Peyer's patch (tissue), 4 donors: ENCODE measurements around the gene TSG101.

Experiments
- POLR2A ChIP-seq, 2 donors: fragments of 450-650 bp; IDR thresholded peaks; one replicate each; pipeline ENCODE4 v1.5.1; 2017; ENCODE audit warnings: antibody characterized with exemption in 2 of 2, mild to moderate bottlenecking in 2 of 2, moderate library complexity in 2 of 2
- TF ChIP-seq, protein P1 (sequence below), 6 experiments: fragments of 450-650 bp in 4 of 6; fragments of 200-600 bp in 2 of 6; sonication (generic) in 1 of 6; IDR thresholded peaks; one replicate each; pipeline ENCODE4 v1.5.1; 2017 to 2019; ENCODE audit warnings: antibody characterized with exemption in 6 of 6, mild to moderate bottlenecking in 3 of 6, moderate library complexity in 1 of 6

DNA sequence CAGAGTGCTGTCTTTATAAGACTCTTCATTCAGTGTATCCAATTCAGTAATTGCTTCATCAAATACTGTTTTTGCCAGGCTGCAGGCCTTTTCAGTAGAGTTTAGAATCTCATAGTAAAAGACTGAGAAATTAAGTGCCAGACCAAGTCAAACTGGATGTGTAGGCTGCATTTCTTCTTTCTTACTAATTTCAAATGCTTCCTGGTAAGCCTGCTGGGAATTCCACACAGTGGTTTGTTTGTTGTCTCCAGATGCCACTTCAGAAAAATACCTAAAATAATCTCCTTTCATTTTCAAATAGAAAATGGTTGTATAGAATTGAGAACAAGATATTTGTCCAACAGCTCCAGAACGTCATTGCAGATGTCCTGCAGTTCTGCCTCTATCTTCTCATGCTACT lies 36.4 kb downstream of the TSG101 start:
- TF ChIP-seq, protein P1, sequence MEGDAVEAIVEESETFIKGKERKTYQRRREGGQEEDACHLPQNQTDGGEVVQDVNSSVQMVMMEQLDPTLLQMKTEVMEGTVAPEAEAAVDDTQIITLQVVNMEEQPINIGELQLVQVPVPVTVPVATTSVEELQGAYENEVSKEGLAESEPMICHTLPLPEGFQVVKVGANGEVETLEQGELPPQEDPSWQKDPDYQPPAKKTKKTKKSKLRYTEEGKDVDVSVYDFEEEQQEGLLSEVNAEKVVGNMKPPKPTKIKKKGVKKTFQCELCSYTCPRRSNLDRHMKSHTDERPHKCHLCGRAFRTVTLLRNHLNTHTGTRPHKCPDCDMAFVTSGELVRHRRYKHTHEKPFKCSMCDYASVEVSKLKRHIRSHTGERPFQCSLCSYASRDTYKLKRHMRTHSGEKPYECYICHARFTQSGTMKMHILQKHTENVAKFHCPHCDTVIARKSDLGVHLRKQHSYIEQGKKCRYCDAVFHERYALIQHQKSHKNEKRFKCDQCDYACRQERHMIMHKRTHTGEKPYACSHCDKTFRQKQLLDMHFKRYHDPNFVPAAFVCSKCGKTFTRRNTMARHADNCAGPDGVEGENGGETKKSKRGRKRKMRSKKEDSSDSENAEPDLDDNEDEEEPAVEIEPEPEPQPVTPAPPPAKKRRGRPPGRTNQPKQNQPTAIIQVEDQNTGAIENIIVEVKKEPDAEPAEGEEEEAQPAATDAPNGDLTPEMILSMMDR (IDR thresholded peaks at IDR 0.05), result no peak
- no peak for TF ChIP-seq POLR2A (IDR thresholded peaks at IDR 0.05)
